Stimulated activated CD4-positive, alpha-beta T cell treated with anti-CD3 and anti-CD28 coated beads, Interleukin-4, amount 100 ng/mL, for 48 hours (primary cell): Measurements from ENCODE around the gene CCDC107.
"Not testable (repeated sequence)": the region's sequence is repeated elsewhere in the genome, so short reads cannot be mapped to it uniquely, and the experiment has no call there.

Experiments used
- DNase-seq, 2 donors: peaks; one replicate each; pipeline ENCODE4 v3.0.0-alpha.2; 2020; ENCODE audit warnings: low read depth in 2 of 2

The CCDC107 gene, protein sequence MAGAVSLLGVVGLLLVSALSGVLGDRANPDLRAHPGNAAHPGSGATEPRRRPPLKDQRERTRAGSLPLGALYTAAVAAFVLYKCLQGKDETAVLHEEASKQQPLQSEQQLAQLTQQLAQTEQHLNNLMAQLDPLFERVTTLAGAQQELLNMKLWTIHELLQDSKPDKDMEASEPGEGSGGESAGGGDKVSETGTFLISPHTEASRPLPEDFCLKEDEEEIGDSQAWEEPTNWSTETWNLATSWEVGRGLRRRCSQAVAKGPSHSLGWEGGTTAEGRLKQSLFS

GRCh38 chr9:35658137-35658967 lies at the start of gene CCDC107:
CCDC107 (plus strand) TSS chr9:35658292; CDS start chr9:35658380, 88 bp downstream.
- DNase-seq = peak; percentile 72 to 76

GRCh38 chr9:35609001-35609819 lies 48.9 kb upstream of the CCDC107 start:
- DNase-seq = no peak

DNA sequence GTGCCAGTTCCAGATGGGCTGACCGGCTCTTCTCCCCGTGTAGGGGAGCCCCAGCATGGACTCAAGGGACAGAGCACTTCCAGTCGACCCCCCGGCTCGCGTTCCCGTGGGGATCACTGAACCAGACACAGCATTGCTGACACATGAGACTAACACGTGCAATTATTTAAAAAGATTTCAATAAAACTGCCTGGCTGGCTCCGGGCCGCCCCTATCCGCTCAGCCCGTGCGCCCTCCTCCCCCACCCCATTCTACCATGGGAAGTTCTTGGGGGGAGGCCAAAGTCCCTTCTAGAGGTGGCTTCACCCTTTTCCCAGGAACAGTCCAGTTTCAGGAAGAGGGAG lies 48.3 kb upstream of the CCDC107 start:
- no peak for DNase-seq

- peak; percentile 32 to 42 for DNase-seq
Observed at GRCh38 chr9:35611230-35611797, 46.8 kb upstream of the CCDC107 start.

- not testable (repeated sequence) for DNase-seq
Observed at GRCh38 chr9:35612066-35612465, 46.0 kb upstream of the CCDC107 start.

DNA sequence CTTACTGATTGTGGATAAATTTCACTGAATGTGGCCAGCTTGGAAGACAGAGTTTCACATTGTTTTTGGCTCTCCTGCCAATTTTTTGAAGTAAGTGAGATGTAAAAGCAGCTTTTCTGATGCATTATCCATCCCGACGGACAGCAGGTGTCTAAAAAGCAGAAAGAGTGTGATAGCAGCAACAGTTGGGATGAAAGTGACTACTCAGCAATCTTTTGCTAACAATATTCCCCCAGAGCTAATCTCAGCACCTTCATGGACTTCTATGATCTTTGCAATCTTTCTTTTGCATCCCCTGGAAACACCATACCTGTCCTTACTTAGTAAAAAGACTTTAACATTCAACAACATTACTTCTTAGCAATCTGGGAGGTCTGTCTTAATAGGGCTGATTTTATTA lies 45.2 kb upstream of the CCDC107 start:
- no peak for DNase-seq

DNA sequence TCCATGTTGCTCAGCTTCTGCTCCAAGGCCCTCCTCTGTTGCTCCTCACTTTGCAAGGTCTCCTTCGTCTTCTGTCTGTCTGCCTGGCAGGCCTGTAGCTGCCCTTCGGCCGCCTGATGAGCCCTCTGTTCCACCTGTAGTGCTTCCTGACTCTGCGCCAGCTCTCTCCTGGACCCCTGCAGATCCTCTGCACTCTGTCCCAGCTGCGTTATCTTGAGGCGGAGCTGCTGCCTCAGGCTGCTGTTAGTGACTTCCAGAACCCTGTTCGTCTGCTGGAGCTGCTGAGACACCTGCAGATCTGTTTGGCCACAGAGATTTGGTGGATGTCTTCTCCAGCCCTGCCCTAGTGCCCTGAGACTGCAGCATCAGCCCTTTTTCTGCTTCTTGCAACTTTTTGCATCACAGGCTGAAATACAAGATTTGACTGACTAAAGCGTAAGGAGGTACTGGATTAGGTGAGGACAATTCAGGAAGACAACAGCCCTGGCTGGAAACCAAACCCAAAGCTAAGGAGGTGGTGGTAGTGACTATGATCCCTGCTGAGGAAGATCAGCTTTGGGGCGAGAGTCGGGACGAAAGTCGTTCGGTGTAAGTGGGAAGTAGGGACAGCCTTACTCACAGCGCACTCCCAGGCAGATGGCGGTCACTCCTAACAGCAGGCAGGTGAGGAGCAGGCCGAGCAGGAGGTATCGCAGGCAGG lies 42.0 kb upstream of the CCDC107 start:
- DNase-seq = no peak

GRCh38 chr9:35616681-35617459 lies 41.2 kb upstream of the CCDC107 start:
- DNase-seq = peak; percentile 43 to 55

DNA sequence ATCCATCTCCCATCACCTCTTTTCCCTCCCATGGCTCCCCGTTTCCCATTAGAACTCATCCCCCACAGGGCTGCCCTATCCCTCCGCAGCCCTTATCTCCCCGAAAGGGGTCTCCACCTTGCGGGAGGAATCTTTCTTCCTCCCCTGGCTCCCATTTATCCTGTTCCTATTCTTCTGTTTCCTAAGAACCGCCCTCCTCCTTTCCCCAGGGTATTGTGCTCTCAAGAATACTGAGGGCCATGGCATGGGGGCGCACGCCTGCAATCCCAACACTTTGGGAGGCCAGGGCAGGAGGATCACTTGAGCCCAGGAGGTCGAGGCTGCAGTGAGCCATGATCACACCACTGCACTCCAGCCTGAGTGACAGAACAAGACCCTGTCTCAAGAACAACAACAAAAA lies 40.5 kb upstream of the CCDC107 start:
- DNase-seq = no peak

DNA sequence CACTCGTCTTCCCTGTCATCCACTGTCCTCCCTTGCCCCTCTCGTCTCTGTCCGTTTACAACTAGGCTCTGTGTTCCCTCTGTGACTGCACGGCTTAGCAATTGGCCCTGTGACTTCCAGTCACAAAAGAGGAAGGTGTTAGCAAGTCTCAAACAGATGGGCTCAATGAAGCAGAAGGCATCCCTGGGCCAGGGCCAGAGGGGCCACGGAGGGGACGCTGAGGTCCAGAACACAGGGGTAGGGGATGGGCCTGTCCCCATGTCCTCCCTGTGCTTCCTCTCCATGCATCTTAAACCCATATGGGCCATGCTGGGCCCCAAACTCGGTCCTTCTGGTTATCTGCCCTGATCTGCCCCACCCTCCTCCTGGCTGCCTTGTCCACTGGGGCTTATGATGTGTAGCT lies 39.8 kb upstream of the CCDC107 start, which contains the start of gene CD72:
Gene CD72 (minus strand): TSS at position 89 of the 403 bp plus-strand sequence. CDS start 110 bp downstream, outside the sequence.
- DNase-seq = no peak

DNA sequence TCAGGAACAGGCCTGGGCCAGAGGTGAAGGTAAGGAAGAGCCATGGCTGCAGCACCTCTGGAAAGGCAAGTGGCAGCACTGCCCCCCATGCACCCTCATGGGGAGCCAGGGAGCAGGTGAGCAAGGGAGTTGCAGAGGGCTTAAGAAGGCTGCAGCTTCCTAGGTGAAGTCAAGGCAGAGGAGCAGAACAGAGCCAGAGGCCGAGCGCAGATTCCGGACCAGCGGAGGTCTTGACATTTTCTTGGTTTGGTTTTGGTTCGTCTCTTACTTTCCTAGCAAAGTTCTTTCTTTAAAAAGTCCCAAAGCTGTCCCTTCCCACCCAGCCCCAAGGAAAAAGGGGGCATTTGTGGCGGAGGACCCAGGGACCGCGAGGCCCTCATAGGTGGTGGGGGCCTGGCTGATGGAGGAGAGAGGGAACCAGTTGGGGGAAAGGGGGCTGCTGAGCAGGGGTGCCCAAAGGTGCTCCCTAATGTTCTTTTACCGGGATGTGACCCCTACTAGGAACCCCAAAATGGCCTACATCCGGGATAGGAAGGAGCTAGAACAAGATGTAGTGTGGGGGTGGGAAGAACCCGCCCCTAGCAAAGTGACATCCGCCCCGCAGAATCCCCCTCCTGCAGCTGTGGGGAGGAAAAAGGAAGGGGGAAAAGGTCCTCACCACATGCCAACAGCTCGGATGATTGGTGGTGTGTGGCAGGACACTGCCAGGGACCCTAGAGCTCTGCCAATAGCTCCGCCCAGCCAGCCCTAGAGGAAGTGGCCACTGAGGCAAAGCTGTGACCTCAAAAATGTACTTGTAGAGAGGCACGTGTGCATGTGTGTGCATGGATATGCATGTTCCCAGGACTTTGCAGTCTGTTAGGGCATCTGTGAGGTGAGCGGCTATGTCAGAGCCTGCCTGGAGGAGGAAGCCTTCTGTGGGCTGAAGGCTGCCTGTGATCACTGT lies 39.0 kb upstream of the CCDC107 start:
- peak; percentile 8 to 16 for DNase-seq

GRCh38 chr9:35619800-35620158 lies 38.3 kb upstream of the CCDC107 start:
- no peak for DNase-seq

DNA sequence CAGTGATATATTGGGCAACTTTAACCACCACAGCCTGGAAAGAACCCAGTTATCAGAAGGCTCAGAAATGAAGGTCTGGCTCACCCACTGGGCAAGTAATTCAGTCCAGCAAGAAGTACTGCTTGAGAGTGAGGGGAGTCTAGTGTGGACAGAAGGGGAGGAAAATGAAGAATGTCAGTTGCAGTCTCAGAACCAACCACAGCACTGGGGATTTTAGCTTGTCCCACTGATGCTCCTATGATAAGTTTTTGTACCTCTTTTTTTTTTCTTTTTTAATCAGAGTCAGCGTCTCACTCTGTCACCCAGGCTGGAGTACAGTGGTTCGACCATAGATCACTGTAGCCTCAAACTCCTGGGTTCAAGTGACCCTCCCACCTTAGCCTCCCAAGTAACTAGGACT lies 30.5 kb upstream of the CCDC107 start:
- no peak for DNase-seq

- DNase-seq = no peak
Observed at GRCh38 chr9:35628389-35628991, 29.6 kb upstream of the CCDC107 start.

DNA sequence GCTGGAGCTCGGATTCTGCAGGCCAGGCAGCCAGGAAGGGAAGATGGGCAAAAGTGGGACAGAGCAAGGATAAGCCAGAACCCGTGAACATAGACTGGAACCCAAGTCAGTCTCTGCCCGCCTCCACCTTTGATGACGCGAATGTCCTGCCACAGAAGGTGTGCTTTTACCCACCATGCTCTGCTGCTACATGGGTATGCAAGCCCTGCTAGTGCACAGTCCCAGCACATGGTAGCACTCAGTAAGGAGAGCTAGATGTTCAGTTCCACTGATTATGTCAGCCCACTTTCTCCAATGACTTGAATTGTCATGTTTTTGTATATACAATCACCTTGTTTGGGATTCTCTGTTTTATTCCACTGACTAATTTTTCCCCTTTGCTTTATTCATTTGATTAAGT lies 28.5 kb upstream of the CCDC107 start:
- no peak for DNase-seq

- DNase-seq = no peak
Observed at GRCh38 chr9:35635730-35636129, 22.4 kb upstream of the CCDC107 start.

DNA sequence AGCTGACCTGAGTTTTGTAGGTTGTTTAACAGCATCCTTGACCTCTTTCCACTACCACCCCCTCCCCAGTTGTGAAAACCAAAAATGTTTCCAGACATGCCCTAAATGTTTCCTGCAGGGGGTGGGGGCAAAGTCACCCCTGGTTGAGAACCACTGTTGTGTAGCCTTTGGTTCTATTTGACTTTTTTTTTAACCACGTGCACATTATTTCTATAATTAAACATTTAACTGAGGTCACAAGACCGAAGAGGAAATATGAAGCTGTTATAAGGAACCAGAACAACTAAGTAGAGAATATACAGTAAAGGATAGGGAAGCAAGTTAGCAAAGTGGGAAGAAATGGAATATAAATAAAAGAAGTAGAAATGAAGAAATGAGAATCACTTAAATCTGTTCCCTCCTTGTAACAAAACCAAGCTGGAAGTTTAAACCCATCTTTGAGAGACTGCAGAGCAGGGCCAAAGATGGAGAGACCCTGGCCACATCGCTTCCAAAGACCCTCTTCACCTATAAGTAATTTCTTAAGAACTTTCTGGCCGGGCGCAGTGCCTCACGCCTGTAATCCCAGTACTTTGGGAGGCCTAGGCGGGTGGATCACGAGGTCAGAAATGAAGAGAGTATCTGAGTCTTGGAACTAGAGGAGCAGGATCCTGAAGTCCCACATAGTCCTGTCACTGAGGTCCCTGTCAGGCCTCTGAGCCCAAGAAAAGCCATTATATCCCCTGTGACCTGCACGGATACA lies 21.8 kb upstream of the CCDC107 start:
- no peak for DNase-seq

GRCh38 chr9:35636877-35637246 lies 21.2 kb upstream of the CCDC107 start:
- DNase-seq = not testable (repeated sequence)
